ENCODE data around the gene TMEM178B.
"Not testable (repeated sequence)": the region's sequence is repeated elsewhere in the genome, so short reads cannot be mapped to it uniquely, and the experiment has no call there.

Gene TMEM178B

DNA sequence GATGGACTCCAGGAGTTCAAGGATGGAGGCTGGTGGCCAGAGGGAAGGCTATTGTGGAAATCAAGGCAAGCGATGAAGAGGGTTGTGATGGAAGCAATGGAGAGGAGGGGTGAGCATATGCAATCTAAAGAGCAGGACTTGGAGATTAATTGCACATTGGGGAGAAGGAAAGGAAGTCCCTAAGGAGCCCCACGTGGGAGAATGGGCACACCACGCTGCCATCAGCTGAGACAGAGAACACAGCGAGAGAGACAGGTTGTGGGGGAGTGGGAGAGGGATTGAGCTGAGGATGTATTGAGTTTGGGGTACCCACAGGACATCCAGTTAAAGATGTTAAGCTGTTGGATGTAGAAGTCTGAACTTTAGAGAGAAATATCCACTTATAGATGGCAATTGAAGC is 73.6 kb downstream of the TMEM178B start:
- DNase-seq, result no peak

DNA sequence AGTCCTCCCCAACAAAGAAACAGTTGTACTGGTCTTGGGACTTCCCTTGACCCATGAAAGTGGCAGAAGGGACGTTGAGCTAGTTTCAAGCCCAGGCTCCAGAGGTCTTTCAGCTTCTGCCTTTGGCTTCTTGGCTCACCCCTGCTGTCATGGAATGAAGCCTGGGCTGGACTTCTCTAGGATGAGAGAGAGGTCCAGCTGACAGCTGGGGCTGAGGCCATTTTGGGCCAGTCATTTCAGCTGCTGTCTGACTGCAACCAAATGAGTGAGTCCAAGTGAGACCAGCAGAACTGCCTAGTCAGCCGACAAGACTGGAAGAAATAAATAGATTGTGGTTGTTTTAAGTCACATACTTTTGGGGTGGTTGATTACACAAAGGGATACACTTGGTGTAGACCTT is 76.6 kb downstream of the TMEM178B start:
- DNase-seq, result no peak

DNA sequence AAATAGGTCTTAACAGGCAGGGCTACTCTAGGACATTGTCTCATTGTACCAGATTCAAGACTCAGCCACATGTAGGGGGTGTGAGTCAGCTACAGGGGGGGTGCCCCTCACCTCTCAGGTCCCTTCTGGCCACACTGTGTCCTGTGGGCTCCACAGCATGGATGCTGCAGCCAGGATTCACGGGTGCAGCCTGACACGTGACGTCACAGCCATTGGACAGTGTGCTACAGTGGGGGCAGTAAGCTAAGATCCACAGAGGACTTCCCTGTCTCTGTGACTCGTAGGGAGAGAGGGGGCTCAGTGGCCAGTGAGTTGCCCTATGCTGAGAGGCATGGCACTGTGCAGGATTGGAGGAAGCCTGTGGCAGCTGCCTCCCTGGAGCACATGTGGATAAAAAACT is 77.9 kb downstream of the TMEM178B start:
- DNase-seq, result no peak

DNA sequence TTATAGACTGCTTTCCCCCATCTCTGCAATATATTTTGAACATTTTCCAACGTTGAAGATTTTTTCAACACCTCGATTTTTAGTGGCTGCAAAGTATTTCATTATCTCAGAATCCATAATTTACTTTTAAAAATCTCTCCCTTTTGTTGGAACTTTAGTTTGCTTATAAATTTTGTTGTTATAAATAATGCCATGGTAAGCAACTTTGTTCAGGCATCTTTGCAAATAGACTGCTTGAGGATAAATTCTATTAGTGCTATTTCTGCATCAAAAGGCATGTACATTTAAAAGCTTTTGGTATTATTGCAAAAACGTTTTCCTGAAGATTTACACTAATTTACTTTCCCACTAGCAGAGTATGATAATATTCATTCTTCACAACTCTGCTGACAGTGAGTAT is 79.4 kb downstream of the TMEM178B start:
- DNase-seq, result no peak

DNA sequence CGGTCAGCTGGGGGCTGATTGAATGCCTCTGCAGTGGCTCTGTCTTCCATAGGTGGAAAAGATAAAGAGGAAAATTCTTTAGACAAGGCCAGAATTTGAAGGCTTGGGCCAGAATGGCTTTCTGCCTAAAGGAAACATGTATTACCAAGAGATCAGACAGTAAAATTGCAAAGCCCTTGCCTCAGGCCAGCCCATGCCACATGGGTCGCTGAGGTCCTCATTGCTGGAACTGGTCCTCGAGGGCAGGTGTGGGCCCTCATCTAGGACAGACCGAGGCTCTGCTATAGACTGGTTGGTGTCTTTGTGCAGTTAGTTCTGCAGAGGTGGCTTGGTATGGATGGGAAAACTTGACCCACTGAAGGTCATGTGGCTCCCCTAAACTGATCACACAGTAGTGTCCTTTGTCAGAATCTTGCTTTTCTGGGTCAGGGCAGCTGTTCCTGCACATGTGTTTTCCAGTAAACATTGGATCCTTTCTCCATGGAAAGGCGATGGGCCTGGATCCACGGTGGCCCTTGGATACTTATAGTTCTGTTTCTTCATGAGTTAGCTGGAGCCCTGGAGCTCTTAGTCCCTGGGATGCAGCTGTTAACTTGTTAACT is 80.4 kb downstream of the TMEM178B start:
- no peak for DNase-seq

DNA sequence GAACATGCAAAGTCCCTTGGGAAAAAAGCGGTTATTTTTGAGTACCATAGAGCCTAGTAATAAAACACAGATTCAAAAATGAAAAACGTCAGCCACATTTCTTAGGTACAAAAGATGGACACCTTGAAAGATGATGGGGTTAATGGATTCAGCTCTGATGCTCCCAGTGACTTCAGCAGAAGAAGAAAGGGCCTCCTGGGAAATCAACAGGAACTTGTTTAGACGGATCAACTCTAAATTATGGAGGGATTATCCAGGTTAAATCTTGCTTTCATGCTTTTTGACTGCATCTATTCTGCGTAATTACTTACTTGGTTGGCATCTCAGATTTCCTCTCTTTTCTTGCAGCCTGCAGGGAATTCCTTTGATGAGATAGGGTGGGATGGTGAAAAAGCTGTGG is 82.5 kb downstream of the TMEM178B start:
- DNase-seq, result no peak

DNA sequence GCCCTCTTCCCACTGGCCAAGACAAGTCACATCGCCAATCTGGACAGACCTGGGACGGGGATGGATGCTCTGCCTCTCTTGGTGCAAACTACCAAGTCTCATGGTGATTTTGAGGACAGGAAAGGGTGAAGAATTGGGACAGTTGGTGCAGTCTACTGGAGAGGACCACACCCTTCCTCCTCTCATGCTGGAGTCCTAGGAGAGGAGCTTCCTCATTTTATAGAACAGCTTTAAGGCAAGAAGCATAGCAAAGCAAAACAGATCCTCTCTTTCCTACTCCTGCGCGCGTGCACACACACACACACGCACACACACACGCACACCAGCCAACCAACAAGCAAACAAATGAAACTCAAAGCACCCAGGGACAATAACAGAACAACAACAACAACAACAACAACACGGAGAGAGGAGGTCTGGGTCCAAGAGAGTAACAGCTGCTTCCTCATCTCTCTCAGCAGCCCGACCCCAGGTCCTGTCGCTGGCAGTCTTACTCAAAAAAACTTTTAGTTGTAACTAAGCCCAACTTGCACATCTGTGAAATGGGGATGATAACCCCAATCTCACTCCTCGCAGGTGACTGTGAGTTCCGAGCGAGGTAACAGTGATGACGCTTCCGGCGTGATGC is 83.4 kb downstream of the TMEM178B start:
- no peak for DNase-seq

DNA sequence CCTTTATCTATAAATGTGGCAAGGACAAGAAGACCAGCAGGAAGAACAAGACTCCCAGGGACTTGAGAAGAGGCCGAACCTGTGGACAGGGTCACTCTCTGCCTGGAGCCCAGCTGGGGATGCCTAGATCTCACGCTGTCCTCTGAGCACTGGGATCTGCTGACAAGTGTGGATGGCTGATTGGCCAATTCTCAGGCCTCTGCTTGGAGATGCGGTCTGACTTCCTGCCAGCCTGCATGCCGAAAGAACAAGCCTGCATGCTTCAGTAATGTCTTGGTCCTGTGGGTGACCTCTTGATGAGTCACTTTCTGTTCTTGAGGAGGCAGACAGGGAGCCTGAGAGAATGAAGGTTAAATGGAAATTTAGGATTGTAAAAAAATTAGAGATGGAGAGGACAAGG is 84.7 kb downstream of the TMEM178B start:
- DNase-seq, result no peak

DNA sequence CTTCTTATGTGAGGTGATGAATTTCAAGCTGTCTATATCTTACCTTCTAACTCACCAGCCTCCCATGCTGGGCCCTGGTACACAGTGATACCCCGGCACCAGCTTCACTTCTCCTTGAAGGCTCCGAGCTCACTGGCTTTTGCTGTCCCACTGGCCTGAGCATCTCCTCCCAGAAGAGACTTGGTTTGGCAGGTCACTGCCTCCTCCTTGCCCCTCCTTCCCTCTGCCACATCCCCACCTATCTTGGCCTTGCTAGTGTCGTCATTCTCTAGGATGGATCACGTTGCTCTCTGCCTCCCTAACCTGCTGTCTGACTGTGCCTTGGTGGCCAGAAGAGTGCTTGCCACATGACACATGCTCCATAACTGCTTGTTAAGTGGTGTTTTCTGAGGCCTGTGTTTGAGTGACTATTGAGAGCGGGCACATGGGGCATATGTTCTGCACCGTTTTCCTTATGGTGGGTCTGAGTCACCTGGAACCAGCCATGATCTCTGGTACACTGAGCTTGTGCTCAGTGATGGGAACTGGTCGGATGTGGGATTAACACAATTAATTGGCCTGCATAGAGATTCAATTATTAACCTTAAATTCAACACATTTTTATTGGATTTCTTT is 86.5 kb downstream of the TMEM178B start:
- DNase-seq, result no peak

DNA sequence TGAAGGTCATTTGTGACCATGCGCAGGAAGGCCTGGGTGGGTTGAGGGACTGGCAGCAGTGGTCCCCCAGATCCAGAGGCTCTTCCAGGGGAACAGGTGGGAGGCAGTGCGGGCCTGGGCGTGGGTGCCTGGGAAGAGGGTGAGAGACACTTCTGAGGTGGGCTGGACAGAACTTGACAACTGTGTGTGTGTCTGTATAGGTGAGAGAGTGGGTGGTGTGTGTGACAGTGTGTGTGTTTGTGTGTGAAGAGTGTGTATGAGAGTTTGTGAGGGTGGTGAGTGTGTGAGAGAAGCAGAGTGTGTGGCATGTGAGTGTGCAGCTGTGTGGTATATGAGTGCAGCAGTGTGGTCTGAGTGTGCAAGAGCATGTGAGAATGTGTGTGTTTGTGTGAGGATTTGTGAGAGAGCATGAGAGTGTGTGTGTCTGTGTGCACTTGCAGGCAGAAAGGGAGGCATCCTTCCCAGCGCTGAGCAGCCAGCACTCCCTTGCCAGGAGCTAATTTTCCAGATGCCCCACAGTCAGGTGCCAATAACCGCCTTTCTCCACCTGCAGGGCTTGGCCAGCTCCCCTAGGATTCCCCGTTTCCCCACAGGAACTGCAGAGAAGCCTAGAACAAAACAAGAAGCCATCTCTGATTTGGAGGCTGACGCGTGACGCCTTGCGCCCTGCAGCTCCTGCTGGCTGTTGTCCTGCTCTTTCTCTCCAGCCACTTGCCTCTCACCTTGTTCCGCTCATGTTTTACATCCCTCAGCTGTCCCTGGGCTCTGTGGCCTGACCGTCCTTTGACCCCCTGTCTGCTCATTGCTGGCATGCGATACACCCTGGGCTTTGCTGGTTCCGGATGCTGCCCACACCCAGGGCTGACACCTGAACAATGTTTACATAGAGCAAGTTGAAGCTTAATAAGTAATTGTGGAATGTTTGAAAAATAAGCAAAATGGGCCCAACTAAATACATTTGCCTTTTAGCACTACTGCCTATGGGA is 88.0 kb downstream of the TMEM178B start:
- no peak for DNase-seq

DNA sequence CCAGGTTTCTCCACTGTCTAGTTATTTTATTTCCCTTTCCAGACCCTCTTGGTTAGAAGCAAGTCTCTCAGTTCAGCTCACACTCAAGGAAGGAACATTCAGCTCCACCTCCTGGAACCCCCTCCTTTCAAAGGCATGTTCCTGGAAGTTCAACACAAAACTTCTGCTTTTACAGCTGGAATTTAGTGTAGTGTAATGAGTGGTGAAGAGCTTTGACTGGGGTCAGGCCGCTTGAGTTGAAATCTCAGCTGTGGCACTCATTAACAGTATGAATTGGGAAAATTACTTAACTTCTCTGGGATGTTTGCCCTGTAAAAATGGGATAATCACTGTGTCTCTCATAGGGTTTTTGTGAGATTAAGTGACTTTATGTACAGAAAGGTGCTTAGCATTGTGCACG is 91.7 kb downstream of the TMEM178B start:
- DNase-seq, result no peak

DNA sequence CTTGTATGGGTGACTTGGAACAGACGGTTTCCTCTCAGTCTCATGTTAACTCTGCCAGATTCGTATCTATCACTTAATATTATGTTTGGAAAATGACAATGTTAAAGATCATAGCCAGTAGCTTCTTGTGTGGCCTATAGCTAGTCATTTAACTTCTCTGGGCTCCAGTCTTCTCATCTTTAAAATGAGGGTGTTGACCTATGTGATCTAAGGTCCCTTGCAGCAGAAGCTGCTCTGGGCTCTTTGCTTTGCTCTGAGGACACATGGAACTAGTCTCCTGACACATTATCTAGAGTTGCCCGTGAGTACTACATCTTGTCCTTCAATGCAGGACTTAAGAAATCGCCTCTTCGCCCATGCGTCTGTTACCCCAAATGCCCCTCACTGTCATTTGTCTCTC is 93.1 kb downstream of the TMEM178B start:
- DNase-seq, result no peak

DNA sequence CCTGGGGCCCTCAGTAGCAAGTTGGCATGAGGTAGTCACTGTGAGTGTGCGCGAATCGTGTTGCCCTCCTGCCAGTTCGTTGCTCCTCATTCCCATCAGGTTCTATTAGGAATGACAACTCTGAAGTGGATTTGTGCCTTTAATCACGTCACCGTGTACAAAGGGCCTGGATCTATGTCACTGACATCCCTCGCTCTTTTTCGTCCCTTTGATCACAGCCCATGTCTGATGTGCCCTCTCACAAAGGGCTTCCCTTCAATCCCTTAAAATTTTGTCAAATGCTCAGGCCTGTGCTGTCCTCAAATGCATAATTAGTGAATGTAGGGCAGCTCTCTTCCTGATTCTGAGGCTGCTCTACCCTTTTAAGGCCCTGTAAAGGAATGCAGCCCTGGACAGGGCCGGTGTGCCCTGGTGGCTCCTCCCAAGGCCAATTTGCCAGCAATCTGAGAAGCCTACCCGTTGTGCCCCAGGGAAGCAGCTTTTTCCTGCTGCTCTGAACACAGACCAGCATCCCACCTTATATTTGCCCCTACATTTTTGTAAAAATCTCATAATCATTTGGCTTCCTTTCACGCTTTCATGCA is 93.6 kb downstream of the TMEM178B start:
- DNase-seq, result no peak

DNA sequence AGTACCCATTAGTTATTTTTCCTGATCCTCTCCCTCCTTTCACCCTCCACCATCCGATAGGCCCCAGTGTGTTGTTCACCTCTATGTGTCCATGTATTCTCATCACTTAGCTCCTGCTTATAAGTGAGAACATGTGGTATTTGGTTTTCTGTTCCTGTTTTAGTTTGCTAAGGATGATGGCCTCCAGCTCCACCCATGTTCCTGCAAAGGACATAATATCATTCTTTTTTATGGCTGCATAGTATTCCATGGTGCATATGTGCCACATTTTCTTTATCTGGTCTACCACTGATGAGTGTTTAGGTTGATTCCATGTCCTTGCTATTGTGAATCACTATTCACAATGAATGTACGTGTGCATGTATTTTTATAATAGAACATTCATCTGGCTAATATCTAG is 95.3 kb downstream of the TMEM178B start:
- DNase-seq, result not testable (repeated sequence)

DNA sequence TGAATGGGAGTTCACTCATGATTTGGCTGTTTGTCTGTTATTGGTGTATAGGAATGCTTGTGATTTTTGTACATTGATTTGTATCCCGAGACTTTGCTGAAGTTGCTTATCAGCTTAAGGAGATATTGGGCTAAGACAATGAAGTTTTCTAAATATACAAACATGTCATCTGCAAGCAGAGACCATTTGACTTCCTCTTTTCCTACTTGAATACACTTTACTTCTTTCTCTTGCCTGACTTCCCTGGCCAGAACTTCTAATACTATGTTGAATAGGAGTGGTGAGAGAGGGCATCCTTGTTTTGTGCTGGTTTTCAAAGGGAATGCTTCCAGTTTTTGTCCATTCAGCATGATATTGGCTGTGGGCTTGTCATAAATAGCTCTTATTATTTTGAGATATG is 101.9 kb downstream of the TMEM178B start:
- not testable (repeated sequence) for DNase-seq

DNA sequence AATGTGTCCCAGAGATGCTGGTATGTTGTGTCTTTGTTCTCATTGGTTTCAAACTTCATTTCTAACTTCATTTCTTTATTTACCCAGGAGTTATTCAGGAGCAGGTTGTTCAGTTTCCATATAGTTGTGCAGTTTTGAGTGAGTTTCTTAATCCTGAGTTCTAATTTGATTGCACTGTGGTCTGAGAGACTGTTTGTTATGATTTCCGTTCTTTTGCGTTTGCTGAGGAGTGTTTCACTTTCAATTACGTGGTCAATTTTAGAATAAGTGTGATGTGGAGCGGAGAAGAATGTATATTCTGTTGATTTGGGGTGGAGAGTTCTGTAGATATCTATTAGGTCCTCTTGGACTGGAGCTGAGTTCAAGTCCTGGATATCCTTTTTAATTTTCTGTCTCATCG is 103.3 kb downstream of the TMEM178B start:
- not testable (repeated sequence) for DNase-seq

DNA sequence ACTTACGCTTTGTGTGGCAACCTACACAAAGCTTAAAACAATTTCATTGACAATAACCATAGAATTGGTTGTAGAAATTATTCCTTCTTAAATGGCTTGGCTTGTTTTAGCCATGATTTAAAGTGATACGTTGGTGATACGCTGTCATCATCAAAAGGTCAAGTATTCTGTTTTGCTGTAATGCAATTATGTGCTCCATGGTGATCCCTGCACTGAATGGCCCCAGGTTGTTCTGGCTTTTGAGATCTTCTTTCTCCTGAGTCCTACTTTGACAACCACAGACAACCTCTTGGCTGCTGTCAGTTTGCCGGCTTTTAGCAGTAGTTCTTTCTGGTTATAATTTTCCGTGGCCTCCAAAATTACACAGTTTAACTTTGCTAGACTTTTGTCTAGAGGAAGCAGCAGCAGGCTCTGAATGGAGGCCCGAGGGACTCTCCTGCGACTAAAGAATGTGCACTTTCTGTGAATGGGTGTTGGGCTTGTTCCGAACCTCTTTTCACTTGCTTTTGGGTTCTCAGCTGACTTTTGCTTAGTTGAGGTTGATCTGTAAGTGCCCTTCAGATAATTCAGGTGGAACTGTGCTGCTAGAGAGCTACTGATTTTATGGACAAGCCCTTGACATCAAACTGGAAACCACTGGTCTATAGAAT is 104.7 kb downstream of the TMEM178B start:
- DNase-seq, result no peak

DNA sequence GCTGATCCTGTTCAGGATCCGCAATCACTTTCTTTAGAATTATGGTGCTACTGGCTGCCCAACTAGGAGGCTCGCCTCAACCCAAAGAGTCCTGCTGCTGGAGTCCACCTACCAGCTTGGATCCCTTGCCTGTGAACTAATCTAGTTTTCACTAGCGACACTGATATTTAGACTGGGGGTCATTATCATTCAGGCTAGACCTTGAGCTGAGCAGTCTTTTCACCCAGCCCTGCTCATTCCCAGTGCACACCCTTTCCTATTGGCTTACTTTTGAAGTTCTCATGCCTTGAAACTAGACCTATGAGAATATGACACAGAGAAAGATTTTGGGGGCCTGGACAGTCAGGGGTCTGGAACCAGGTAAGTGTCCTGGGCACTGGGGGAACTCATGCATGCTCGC is 107.9 kb downstream of the TMEM178B start:
- no peak for DNase-seq

DNA sequence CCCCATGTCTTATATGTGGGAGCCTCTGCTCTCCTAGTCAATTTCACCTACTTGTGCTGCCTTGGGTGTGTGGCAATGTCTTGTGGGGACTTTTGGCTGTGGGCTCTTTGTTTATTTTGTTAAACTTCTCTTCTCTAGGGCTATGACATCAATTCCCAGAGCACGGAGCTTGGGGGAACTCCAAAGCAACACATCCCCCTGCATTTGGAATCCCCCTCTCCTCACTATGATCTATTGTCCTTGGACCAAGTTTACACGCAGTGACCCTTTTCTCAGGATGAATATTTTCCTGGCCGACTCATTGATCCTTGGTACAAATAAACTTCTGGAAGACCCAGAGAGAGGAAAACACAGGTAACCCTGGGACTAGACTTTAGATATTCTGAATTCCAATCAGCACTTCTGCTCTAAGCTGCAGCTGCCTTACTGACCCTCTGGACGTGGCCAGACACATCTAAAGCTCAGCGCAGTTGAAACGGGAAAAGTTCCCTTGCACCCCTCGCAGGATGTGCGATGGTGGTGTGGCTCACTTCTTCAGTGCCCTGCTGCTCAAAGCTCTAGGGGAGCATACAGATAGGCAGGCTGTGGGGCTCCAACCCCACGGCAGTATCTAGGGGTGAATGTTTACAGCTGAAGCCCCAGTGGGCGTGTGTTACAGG is 110.8 kb downstream of the TMEM178B start:
- DNase-seq, result no peak

DNA sequence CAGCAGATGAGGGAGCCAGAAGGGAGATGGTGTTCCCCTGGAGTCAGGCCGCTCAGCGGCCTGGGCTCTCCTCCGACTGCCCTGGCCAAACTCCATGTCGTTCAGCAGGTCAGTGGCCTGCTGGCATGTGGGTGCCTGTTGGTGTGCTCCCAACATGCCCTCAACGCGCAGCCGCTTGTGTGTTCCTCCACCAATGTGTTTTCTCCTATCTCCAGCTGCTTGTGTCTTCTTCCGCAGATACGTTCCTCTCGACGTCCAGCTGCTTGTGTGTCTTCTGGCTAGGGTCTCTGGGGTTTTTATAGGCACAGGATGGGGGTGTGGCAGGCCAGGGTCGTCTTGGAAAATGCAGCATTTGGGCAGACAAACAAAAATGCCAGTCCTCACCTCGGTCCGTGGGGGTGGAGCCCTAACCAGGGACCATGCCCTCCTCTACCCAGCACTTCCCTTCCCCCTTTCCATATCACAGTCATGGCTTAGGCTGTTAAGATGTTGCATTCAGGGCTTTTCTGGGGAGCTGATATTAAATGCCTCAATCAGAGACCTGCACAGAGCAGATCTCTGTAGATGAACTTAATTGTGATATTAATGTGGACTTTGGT is 111.6 kb downstream of the TMEM178B start:
- no peak for DNase-seq

DNA sequence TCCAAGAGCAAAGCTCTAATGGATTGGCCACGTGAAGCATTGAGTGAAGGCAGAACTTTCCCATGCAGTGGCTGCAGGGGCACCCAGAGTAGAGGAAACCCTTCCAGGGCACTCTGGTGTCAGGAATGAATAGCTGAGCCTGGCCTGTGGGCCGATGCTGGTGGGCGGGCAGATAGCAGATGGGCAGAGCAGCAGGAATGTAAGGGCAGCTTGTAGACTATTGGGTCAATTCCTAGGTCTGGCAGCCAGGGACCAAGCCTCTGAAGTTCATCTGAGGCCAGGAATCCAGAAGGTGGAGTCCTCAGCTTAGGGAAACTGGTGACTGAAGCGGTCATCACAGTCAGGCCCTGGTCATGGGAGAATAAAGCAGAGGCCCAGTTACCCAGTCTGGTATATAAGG is 115.4 kb downstream of the TMEM178B start:
- no peak for DNase-seq

DNA sequence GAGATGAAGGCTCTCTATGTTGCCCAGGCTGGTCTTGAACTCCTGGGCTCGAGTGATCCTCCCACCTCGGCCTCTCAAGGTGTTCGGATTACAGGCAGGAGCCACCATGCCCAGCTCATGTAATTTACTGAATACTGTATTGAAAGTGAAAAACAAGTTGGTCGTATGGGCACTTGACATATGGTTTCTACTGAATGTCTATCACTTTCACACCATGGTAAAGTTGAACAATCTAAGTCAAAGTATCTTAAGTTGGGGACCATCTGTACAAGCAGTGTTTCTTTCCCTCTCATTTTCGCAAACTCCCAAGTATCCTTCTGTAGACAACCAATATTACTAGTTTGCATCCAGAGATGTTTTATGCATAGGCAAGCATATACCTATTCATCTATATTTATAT is 116.6 kb downstream of the TMEM178B start:
- no peak for DNase-seq

All from activated CD8-positive, alpha-beta memory T cell treated with anti-CD3 and anti-CD28 coated beads for 24 hours (primary cell).